Loucy (cell line): ENCODE data around the gene HAUS8.

ENCODE experiments used
- H2AFZ ChIP-seq: fragments of 200-600 bp; sonication (generic); 2 replicates; pipeline ENCODE4 v1.6.0; 2016; ENCODE audit warnings: antibody characterized with exemption, mild to moderate bottlenecking, low read length, moderate library complexity
- H3F3A ChIP-seq: fragments of 200-600 bp; 2 replicates; pipeline ENCODE4 v1.6.0; 2016; ENCODE audit warnings: antibody characterized with exemption, low read depth, mild to moderate bottlenecking
- H3K27me3 ChIP-seq: fragments of 200-600 bp; sonication (generic); 2 replicates; pipeline ENCODE4 v1.6.1; 2014; ENCODE audit warnings: low read length, mild to moderate bottlenecking; ENCODE audit not compliant: insufficient read depth, poor library complexity, severe bottlenecking
- H3K36me3 ChIP-seq: fragments of 200-600 bp; sonication (generic); 2 replicates; pipeline ENCODE4 v1.6.1; 2016; ENCODE audit warnings: low read length; ENCODE audit not compliant: insufficient read depth
- H3K4me1 ChIP-seq: fragments of 200-600 bp; sonication (generic); 2 replicates; pipeline ENCODE4 v1.5.1; 2014; ENCODE audit warnings: low read length, mild to moderate bottlenecking; ENCODE audit not compliant: insufficient read depth, poor library complexity, severe bottlenecking
- H3K4me2 ChIP-seq: fragments of 200-600 bp; sonication (generic); 2 replicates; pipeline ENCODE4 v1.6.0; 2014; ENCODE audit warnings: antibody characterized with exemption, low read length, low read depth, mild to moderate bottlenecking; ENCODE audit not compliant: poor library complexity, severe bottlenecking
- H3K4me3 ChIP-seq: fragments of 200-600 bp; sonication (generic); 2 replicates; pipeline ENCODE4 v1.5.1; 2014; ENCODE audit warnings: low read length, mild to moderate bottlenecking, mixed read lengths; ENCODE audit not compliant: poor library complexity, severe bottlenecking
- H3K79me2 ChIP-seq: fragments of 200-600 bp; sonication (generic); 2 replicates; pipeline ENCODE4 v1.6.1; 2014; ENCODE audit warnings: low read length; ENCODE audit not compliant: insufficient read depth
- H3K9ac ChIP-seq: fragments of 200-600 bp; sonication (generic); 2 replicates; pipeline ENCODE4 v1.6.0; 2014; ENCODE audit warnings: mild to moderate bottlenecking, low read depth, low read length, moderate library complexity; ENCODE audit not compliant: poor library complexity, severe bottlenecking
- H3K9me2 ChIP-seq: fragments of 200-600 bp; sonication (generic); replicated peaks from 2 replicates; pipeline ENCODE4 v1.6.1; 2016; ENCODE audit warnings: low read depth, low read length, mixed read lengths
- H3K9me3 ChIP-seq: fragments of 200-600 bp; sonication (generic); 2 replicates; pipeline ENCODE4 v1.6.1; 2014; ENCODE audit warnings: mild to moderate bottlenecking, antibody characterized with exemption, low read length, low read depth; ENCODE audit not compliant: insufficient read depth
- H4K20me1 ChIP-seq: fragments of 200-600 bp; sonication (generic); 2 replicates; pipeline ENCODE4 v1.6.0; 2014; ENCODE audit warnings: antibody characterized with exemption, low read length, mild to moderate bottlenecking; ENCODE audit not compliant: insufficient read depth, poor library complexity, severe bottlenecking
- CTCF ChIP-seq: fragments of 200-600 bp; sonication (generic); conservative IDR thresholded peaks from 2 replicates; pipeline ENCODE4 v1.5.1; 2014; ENCODE audit warnings: mild to moderate bottlenecking, antibody characterized with exemption, low read length
- EZH2phosphoT487 ChIP-seq: fragments of 200-600 bp; IDR thresholded peaks from 2 replicates; pipeline ENCODE4 v1.6.1; 2018; ENCODE audit warnings: antibody characterized with exemption, mild to moderate bottlenecking, moderate library complexity, borderline replicate concordance

The HAUS8 gene

GRCh38 chr19:17049711-17050280 is 25.5 kb downstream of the HAUS8 start:
- Histone ChIP-seq H3K9me2 (no peaks in the 10 kb centered on the region), H3K4me2 (no peak overlapping the region), H3K79me2 (no peaks in the 10 kb centered on the region), H4K20me1 (no peaks in the 10 kb centered on the region), H3K4me1 (no peaks in the 10 kb centered on the region), H3K9me3 (no peaks in the 10 kb centered on the region), H3F3A (no peaks in the 10 kb centered on the region), H3K27me3 (no peaks in the 10 kb centered on the region), H2AFZ (no peak overlapping the region), H3K9ac (no peak overlapping the region), H3K4me3 (no peak overlapping the region), H3K36me3 (peaks cover 66% of the 10 kb centered on the region; the same call in 1 of the 2 replicates)
- no peak for TF ChIP-seq CTCF
- TF ChIP-seq EZH2phosphoT487 = no peak

- Histone ChIP-seq H3K9me2 (no peaks in the 10 kb centered on the region), H3K4me2 (no peak overlapping the region), H3K9ac (no peak overlapping the region), H3F3A (no peaks in the 10 kb centered on the region), H3K79me2 (no peaks in the 10 kb centered on the region), H2AFZ (no peak overlapping the region), H3K9me3 (no peaks in the 10 kb centered on the region), H3K27me3 (no peaks in the 10 kb centered on the region), H3K36me3 (peaks cover 61% of the 10 kb centered on the region; the same call in 1 of the 2 replicates), H4K20me1 (no peaks in the 10 kb centered on the region), H3K4me3 (no peak overlapping the region), H3K4me1 (no peaks in the 10 kb centered on the region)
- TF ChIP-seq EZH2phosphoT487 = no peak
- TF ChIP-seq CTCF = no peak
Observed at GRCh38 chr19:17048885-17049453, 26.3 kb downstream of the HAUS8 start.

- Histone ChIP-seq H3K79me2 (no peaks in the 10 kb centered on the region), H3F3A (no peaks in the 10 kb centered on the region), H3K36me3 (peaks cover 35% of the 10 kb centered on the region; the same call in 1 of the 2 replicates), H3K9me3 (no peaks in the 10 kb centered on the region), H3K4me2 (no peak overlapping the region), H3K9me2 (no peaks in the 10 kb centered on the region), H4K20me1 (no peaks in the 10 kb centered on the region), H3K4me3 (no peak overlapping the region), H2AFZ (no peak overlapping the region), H3K9ac (no peak overlapping the region), H3K27me3 (no peaks in the 10 kb centered on the region), H3K4me1 (no peaks in the 10 kb centered on the region)
- no peak for TF ChIP-seq CTCF
- no peak for TF ChIP-seq EZH2phosphoT487
Observed at GRCh38 chr19:17045907-17046502, 29.2 kb downstream of the HAUS8 start.
